Measurements from ENCODE around the gene MTNR1B.

MTNR1B gene

DNA sequence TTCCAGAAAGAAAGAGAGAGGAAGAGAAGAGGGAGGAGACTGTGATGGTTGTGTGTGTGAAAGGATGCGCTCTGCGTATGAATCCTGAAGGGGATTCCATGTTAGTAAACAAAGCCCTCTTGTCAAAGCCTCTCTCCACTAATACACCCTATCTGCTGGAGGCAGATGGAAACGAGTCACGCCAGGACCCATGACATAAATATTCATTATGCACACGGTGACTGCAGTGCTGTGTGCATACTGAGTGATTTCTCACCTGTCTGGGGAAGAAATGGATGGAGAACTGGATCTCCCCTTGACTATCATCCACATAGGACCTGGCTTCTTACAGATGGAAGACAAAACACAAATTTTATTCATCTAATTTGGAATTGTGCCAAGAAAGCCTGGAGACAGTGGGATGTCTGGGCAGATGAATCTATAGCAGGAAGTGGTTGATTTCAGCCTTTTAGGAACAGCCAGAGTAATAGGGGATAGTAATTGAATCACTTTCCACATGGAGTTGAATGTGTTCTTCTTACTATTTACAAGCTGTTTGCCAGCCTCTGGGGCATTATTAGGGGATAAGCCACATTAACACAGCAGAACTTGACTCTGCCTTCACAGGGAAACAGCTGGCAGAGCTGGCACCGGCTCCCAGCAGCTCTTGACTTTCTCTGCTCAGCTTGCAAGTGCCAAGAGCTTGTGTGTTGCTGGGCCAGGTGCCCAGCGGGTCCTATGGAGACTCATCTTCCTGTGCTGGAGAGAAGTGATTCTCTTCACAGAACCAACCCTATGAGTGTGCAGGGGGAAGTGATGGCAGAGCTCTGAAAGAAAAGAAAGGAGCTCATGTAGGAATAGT lies 9.0 kb downstream of the MTNR1B start:
- DNase-seq (ENCODE audit: low read depth), result no peak

DNA sequence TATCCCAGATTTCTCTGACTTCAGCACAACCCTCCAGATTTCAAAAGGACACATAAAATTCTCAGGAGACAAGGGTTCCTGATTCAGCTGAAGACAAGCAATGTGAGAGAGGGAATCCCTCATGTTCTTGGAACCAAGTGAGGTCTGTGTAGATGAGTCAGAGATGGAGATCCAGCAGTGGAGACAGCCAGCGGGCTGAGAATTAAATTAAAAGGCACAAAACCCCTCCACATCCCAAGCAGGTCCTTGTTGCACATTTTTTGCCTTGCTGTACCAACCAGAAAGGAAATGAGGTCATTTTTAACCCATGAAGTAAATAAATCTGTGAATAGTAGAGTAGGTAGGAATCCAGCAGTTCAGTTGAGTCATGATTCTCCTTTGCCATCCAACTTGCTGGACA lies 9.7 kb downstream of the MTNR1B start:
- peak; percentile 52 for DNase-seq (ENCODE audit: low read depth)

DNA sequence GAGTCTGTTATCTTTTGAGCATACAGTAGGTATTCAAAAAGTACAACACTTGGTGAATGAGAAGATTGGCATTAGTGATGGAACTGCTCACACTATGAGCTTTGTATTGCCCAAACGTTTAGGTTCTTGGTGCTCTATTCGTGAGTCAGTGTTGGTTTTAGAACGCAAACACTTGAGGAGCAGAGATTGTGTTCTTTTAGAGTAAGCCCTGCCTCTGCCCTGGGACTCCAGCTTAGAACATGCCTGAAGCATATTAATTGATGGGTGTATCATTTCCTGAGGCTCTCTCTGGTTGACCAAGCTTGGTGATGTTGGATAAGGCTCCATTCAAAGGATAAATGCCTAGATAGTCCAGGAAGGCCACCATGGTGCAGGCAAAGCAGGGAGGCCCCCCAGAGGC lies 10.9 kb downstream of the MTNR1B start:
- DNase-seq (ENCODE audit: low read depth), result no peak

DNA sequence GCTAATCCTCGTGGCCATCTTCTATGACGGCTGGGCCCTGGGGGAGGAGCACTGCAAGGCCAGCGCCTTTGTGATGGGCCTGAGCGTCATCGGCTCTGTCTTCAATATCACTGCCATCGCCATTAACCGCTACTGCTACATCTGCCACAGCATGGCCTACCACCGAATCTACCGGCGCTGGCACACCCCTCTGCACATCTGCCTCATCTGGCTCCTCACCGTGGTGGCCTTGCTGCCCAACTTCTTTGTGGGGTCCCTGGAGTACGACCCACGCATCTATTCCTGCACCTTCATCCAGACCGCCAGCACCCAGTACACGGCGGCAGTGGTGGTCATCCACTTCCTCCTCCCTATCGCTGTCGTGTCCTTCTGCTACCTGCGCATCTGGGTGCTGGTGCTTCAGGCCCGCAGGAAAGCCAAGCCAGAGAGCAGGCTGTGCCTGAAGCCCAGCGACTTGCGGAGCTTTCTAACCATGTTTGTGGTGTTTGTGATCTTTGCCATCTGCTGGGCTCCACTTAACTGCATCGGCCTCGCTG lies 12.1 kb downstream of the MTNR1B start:
- DNase-seq (ENCODE audit: low read depth), result no peak

DNA sequence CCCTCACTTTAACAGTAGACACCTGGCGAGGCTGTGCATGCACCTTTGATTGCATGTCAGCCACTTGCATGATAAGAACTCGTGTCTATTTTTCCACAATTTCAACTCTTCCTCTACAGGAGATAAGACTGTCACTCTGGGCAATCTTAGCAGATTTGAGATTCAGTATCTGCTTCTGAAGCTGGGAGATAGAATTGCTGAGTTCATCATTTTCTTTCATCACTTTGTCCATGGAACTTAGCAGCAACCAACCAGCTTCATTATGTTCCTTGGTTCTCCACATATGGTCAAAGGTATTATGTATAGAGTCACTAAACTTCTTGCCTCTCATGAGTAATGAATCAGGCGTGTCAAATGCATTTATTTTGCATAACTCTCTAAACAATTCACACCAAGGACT lies 17.1 kb downstream of the MTNR1B start:
- DNase-seq (ENCODE audit: low read depth), result no peak

DNA sequence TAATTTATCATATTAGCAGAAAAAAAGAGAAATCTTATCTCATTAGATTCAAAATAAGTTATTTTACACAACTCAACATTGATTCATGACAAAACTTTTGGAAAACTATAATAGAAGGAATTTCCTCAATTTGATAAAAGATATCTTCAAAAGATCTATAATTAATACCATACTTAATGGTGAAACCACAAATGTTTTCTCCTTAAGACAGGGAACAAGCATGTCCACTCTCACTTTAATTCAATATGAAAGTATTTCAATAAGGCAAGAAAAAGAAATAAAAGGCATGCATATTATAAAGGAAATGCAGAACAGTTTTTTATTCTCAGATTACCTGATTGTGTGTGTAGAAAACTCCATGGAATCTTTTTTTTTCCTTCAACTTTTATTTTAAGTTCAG lies 23.6 kb downstream of the MTNR1B start:
- no peak for DNase-seq (ENCODE audit: low read depth)

DNA sequence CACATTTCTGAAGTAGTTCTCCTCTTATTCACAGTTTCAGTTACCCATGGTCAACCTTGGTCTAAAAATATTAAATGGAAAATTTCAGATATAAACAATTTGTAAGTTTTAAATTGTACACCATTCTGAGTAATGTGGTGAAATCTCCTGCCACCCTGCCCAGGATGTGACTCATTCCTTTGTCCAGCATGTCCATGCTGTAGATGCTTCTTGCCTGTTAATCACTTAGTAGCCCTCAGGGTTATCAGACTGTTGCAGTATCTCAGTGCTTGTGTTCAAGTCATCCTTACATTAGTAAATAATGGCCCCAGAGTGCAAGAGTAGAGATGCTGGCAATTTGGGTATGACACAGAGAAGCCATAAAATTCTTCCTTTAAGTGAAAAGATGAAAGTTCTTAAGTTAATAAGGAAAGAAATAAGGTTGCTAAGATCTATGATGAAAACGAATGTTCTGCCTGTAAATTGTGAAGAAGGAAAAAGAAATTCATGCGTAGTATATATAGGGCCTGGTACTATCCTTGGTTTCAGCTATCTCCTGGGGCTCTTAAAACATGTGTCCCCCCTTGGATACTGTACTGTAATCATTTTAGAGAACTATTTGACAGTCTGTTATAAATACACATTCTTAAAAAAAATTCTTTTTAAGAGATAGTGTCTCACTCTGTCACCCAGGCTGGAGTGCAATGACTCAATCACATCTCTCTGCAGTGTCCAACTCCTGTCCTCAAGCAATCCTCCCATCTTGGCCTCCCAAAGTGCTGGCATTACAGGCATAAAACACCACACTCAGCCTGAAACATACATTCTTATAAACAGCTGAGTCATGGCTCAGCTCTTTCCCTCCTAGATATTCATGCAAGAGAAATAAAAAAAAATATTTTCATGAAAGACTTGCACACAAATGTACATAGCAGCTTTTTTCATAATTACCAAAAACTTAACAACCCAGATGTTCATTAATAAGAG lies 31.3 kb downstream of the MTNR1B start:
- peak; percentile 94 for DNase-seq (ENCODE audit: low read depth)

DNA sequence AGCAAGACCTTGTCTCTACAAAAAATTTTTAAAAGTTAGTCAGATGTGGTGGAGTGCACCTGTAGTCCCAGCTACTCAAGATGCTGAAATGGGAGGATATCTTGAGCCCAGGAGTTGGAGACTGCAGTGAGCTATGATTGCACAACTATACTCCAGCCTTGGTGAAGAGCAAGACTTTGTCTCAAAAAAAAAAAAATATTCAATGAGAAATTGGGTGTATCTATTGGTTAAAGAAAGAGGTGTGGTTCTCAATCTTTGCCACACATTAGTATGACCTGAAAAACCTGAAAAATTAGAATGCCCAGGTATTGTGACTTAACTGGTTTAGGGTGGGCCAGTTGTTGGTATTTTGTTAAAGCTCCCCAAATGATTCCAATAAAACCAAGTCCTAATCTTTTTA lies 32.4 kb downstream of the MTNR1B start:
- DNase-seq (ENCODE audit: low read depth), result no peak

DNA sequence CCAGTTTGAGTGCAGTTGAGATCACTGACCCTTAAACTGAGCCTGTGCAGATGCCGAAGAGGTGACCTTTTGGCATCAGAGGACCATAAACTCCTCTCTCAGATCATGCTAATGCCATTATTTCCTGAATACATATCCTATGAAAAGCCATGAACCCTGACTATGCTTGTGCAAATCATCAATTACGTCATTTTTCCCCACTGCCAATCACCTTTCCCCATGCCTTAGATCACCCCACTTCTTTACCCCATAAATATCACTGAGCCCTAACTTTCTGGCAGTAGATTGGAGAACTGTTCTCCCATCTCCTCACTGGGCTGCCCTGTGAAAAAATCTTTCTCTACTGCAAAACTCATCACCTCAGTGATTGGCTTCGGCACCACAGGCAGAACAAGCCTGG lies 32.9 kb downstream of the MTNR1B start:
- DNase-seq (ENCODE audit: low read depth), result no peak

DNA sequence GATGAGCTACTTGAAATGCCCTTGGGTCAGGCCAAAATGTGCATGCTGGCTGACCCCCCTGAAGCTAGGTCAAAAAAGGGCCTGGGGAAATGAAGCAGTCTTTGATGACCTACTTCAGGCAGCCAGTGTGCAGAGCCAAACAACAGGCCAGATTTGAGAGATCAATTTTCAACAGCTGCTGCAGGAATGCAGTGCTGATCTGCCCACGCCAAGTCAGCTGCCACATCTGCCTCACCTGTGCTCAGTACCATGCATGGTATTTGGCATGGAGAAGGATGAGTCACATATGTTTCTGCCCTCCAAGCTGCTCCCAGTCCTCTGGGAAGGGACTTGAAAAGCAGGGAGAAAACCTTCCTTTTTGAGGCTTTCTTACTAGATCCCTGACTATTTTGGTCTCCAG lies 35.8 kb downstream of the MTNR1B start:
- peak; percentile 20 for DNase-seq (ENCODE audit: low read depth)

DNA sequence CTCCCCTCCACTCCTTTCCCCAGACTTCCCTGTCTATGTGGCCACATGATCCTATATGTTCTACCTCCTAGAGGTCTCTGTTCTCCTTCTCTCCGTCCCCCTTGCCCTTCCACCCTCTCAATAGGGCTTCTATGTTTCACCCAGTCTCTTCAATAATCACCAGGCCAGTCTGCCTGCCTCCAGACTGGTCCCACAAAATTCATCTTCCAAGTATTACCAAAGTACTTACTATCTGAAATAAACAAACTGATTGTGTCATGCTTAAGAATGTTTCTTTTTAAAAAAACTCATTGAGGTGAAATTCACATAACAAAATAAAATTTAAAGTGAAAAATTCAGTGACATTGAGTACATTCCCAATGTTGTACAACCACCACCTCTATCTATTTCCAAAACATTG lies 44.2 kb downstream of the MTNR1B start:
- DNase-seq (ENCODE audit: low read depth), result peak; percentile 45

DNA sequence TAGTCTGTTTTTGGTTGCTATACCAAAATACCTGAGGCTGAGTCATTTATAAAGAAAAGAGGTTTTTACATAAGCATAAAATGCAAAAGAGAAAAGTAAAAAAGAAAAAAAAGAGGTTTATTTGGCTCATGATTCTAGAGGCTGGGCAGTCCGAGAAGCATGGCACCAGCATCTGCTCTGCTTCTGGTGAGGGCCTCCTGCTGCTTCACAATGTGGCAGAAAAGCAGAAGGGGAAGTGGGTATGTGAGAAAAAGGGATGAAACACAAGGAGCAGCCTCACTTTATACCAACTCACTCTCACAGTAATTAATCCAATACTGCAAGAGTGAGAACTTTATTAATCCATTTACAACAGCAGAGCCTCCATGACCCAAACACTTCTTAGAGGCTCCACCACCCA lies 47.1 kb downstream of the MTNR1B start:
- no peak for DNase-seq (ENCODE audit: low read depth)

DNA sequence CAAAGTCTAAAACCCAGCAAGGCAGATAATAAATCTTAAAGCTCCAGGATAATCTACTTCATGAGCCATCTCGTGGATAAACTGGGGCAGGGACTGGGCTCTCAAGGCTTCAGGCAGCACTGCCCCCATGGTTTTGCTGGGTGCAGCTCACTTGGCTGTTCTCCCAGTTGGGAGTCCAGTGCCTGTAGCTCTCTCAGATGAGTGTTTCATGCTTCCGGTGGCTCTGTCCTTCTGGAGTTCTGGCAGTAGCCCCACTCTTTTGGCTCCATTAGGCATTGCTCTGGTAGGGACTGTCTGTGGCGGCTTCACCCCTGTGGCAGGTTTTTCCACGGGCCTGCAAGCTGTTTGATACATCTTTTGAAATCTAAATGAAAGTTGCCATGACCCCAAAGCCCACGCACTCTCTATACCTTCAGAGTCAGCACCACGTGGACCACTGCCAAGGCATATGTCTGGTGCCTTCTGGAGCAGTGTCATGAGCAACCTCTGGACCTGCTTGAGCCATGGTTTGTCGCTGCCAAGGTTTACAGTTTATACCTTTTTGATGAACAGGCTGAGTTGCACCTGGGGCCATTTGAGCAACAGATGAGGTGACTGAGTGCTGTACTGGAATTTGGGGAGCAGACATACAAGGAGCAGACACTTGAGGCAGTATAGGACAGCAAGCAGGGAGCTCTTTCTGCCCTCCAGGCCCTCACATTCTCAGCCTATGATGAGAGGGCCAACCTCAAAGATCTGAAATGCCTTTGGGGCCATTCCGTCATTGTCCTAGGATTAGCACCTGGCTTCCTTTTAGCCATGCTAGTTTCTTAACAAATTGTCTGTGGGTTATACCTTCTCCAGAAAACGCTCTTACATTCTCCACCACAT lies 48.6 kb downstream of the MTNR1B start:
- DNase-seq (ENCODE audit: low read depth), result peak; percentile 56

DNA sequence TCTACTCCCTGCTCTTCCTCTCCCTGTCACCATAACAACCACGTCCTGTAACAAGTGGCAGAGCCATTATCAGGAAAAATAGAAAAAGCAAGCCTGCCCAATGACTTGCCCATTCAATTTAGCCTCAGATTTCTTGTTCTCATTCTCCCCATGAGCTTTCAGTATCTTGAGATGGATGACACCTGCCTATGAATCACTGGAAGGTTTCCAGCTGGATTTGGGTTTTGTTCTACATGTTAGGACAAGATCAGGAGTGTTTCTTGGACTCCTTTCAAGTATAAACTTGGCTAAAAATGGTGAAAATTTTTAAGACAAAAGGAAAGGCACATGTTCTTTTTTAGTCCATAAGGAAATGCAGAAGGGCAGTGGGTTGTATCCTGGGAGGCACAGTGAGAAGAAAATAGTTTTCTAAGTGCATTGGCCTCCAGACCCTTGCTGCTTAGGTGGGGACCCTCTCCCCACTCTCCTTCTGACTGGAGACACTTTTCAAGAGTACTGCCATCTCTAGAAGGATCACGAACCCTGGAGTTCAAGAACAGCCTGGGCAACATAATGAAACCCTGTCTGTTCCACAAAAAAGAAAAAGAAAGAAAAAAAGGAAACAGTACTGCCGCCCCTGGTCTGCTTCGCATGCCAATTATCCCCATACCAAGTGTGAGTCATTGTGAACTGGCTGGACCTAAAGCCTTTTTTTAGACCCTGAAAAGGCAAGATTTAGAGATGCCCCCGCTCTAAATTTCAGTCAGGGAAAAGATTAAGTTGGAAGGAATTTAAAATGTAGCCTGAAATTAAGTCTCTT lies 51.0 kb downstream of the MTNR1B start:
- peak; percentile 72 for DNase-seq (ENCODE audit: low read depth)

DNA sequence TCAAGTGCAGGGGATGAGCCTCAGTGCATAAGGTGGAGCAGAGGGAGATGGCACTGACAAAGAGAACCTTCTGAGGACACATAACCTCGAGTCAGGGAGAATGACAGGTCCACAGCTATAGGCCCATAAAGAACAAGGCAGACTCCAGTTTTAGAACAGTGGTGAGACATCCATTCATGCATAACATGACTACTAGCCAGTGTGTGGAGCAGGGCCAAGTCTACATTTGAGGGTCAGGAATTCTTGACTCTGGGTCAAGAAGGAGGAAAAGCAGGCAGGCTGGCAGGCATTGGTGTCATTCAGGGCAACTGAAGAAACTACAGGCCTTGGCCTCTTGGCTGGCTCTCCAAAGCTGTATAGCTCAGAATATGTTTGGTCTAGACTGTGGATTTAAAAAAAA lies 54.9 kb downstream of the MTNR1B start:
- DNase-seq (ENCODE audit: low read depth), result no peak

DNA sequence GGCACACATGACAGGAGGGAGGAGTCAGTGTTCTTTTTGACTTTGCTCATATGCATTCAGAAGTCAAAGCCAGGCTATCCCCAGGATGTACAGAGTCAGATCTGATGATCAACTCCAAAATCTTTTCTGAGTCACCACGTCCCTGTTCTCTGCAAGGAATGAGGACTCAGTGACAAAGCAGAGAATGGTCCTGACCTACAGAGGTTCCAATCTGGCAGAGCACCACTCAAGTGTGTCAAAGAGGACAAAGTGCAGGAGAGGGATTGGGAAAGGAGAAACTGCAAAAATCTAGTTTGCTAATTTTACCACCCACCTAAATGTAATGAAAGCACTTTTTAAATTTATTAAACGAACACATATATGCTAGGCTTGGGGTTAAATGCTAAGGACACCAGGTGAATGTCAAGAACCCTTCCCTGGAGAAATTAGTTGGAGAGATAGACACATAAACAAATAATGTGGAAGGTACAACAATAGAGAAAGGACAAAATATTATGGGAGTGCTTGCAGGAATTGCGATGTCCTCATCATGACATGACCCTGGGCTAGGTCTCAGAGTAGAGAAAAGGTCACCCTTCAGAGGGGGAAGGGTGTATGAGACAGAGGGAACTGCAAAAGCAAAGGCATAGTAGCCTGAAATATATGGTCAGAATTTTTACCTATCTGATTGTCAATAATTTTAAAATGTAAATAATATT lies 56.3 kb downstream of the MTNR1B start:
- DNase-seq (ENCODE audit: low read depth), result no peak

DNA sequence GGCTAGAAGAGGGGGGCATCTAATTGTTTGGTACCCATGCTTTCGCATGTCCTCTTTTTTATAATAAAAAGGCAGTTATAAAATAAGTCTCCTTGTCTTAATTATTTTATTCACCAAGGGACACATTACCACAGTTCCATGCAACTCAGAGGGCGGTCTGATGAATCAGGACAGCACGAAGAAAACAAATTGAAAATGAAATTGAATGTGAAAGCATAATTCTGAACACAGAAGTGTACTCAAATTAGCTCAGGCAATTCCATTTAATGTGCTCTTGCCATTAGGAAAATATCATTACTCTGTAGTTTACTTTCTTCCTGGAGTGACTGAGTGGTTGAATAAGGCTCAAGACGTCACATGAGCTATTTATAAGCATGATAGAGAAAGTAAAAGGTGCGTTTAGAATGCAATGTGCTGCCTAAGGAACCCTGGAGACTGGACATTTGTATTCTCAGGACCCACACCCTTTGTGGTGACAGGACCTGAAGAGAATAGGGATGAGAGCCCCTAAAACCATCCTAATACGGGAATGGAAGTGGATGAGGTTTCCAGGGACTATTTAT lies 59.6 kb downstream of the MTNR1B start:
- no peak for DNase-seq (ENCODE audit: low read depth)

DNA sequence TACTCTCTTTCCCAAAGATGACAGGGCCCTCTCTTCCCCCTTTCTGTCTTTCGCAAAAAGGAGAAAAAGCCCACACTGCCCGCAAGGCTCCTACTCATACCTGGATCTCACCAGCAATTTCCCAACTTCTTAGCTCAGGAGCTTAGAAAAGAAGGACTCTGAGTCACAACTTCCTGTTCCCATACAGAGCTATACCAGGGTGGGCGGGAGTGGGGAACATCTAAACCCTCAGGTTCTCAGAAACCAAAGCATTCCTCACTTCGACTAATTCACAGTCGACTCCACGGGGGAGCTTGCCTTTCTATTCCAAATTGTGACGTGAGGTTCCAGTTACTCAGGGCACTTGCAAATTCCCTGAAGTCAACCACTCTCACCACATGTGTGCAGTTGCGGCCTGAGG lies 61.9 kb downstream of the MTNR1B start:
- peak; percentile 92 for DNase-seq (ENCODE audit: low read depth)

Measured in iris pigment epithelial cell (primary cell).